ENCODE results near the gene HSD17B1. TPM values are rescaled to one million over a fixed set of nuclear protein-coding genes. Genes with fewer than 3 reads are reported as not detected.

HSD17B1 gene
- polyA plus RNA-seq, 1 donor from 2014 or later: 1.0 TPM

- H3K79me2 ChIP-seq (replicated peaks; ENCODE audit: insufficient read depth, low read length): no peaks in the 10 kb centered on the region
- no peaks in the 10 kb centered on the region for H3K9me3 ChIP-seq (ENCODE audit: low read length)
- H3K36me3 ChIP-seq (ENCODE audit: insufficient read depth, low read length): no peaks in the 10 kb centered on the region
- TF ChIP-seq EZH2 (IDR thresholded peaks at IDR 0.05; ENCODE audit: borderline replicate concordance, insufficient read depth, low read length, poor library complexity, severe bottlenecking) (no peak), EP300 (conservative IDR thresholded peaks at IDR 0.05; ENCODE audit: poor library complexity, severe bottlenecking) (no peak), MXI1 (conservative IDR thresholded peaks at IDR 0.05; ENCODE audit: poor library complexity, severe bottlenecking) (no peak), REST (IDR thresholded peaks at IDR 0.05; ENCODE audit: borderline replicate concordance) (no peak), RAD21 (conservative IDR thresholded peaks at IDR 0.05) (no peak), TAF1 (IDR thresholded peaks at IDR 0.05; ENCODE audit: low read depth) (no peak), CTCF (IDR thresholded peaks at IDR 0.05; ENCODE audit: poor library complexity, severe bottlenecking) (no peak), POLR2AphosphoS5 (IDR thresholded peaks at IDR 0.05) (no peak), SMC3 (conservative IDR thresholded peaks at IDR 0.05; ENCODE audit: poor library complexity) (no peak)
- H3K4me3 ChIP-seq (ENCODE audit: low read length): no peak overlapping the region
- H3K27ac ChIP-seq (ENCODE audit: low read length): no peak overlapping the region
- H2AFZ ChIP-seq (ENCODE audit: low read depth, low read length): no peak overlapping the region
- H3K9me2 ChIP-seq (ENCODE audit: insufficient read depth, low read length): no peaks in the 10 kb centered on the region
- no peaks in the 10 kb centered on the region for H3F3A ChIP-seq (ENCODE audit: insufficient read depth, low read length, poor library complexity, severe bottlenecking)
- H4K20me1 ChIP-seq (ENCODE audit: insufficient read depth): no peaks in the 10 kb centered on the region
- H3K27me3 ChIP-seq (ENCODE audit: insufficient read depth, low read depth, low read length): no peaks in the 10 kb centered on the region
- no peak overlapping the region for H3K9ac ChIP-seq (ENCODE audit: low read length)
- H3K4me2 ChIP-seq (ENCODE audit: low read length): no peak overlapping the region
These were observed 11.5 kb upstream of the HSD17B1 start for GRCh38 chr17:42541041-42541833.

- Histone ChIP-seq H2AFZ (ENCODE audit: low read depth, low read length) (no peak overlapping the region), H3K9ac (ENCODE audit: low read length) (no peak overlapping the region), H3K27ac (ENCODE audit: low read length) (no peak overlapping the region), H3K4me3 (ENCODE audit: low read length) (no peak overlapping the region), H3K79me2 (replicated peaks; ENCODE audit: insufficient read depth, low read length) (no peaks in the 10 kb centered on the region), H3K36me3 (ENCODE audit: insufficient read depth, low read length) (no peaks in the 10 kb centered on the region), H3K27me3 (ENCODE audit: insufficient read depth, low read depth, low read length) (no peaks in the 10 kb centered on the region), H3F3A (ENCODE audit: insufficient read depth, low read length, poor library complexity, severe bottlenecking) (no peaks in the 10 kb centered on the region), H3K4me2 (ENCODE audit: low read length) (no peak overlapping the region), H3K9me3 (ENCODE audit: low read length) (no peaks in the 10 kb centered on the region), H3K9me2 (ENCODE audit: insufficient read depth, low read length) (no peaks in the 10 kb centered on the region), H4K20me1 (ENCODE audit: insufficient read depth) (no peaks in the 10 kb centered on the region)
- TF ChIP-seq POLR2AphosphoS5 (IDR thresholded peaks at IDR 0.05): no peak
- TF ChIP-seq EP300 (conservative IDR thresholded peaks at IDR 0.05; ENCODE audit: poor library complexity, severe bottlenecking): no peak
- no peak for TF ChIP-seq REST (IDR thresholded peaks at IDR 0.05; ENCODE audit: borderline replicate concordance)
- no peak for TF ChIP-seq MXI1 (conservative IDR thresholded peaks at IDR 0.05; ENCODE audit: poor library complexity, severe bottlenecking)
- no peak for TF ChIP-seq RAD21 (conservative IDR thresholded peaks at IDR 0.05)
- TF ChIP-seq EZH2 (IDR thresholded peaks at IDR 0.05; ENCODE audit: borderline replicate concordance, insufficient read depth, low read length, poor library complexity, severe bottlenecking): no peak
- TF ChIP-seq CTCF (IDR thresholded peaks at IDR 0.05; ENCODE audit: poor library complexity, severe bottlenecking): no peak
- TF ChIP-seq SMC3 (conservative IDR thresholded peaks at IDR 0.05; ENCODE audit: poor library complexity): no peak
These were observed 9.3 kb upstream of the HSD17B1 start for GRCh38 chr17:42543190-42544079.

Data from neural cell (in vitro differentiated cells).